CD14-positive monocyte (primary cell): ENCODE measurements around the gene STK11. TPM values are rescaled to one million over a fixed set of nuclear protein-coding genes. Genes with fewer than 3 reads are reported as not detected.

ENCODE experiments used
- DNase-seq, 3 donors: peaks; one replicate each; pipeline ENCODE4 v3.0.0-alpha.2; 2011 to 2022
- H2AFZ ChIP-seq: 2 replicates; pipeline ENCODE4 v1.6.0; 2012; ENCODE audit warnings: mild to moderate bottlenecking, low read depth, low read length, inconsistent platforms; ENCODE audit not compliant: insufficient read depth, poor library complexity, severe bottlenecking
- H3K27ac ChIP-seq, 2 donors: 1 replicate in 1 of 2; 2 replicates in 1 of 2; pipeline ENCODE4 v1.5.1; 2012 to 2013; ENCODE audit warnings: low read length in 2 of 2, control low read depth in 1 of 2, inconsistent platforms in 1 of 2, low read depth in 1 of 2, mild to moderate bottlenecking in 1 of 2
- H3K27me3 ChIP-seq, 2 donors: one replicate each; pipeline versions ENCODE4 v1.6.0 to v1.6.1; 2011 to 2013; ENCODE audit warnings: low read length in 2 of 2; ENCODE audit not compliant: control insufficient read depth in 2 of 2, insufficient read depth in 2 of 2
- H3K36me3 ChIP-seq, 2 donors: replicated peaks in 1 of 2; 1 replicate in 1 of 2; 2 replicates in 1 of 2; pipeline versions ENCODE4 v1.5.1 to v1.6.1; 2012 to 2013; ENCODE audit warnings: low read length in 2 of 2, control low read depth in 1 of 2, inconsistent platforms in 1 of 2, mild to moderate bottlenecking in 1 of 2; ENCODE audit not compliant: insufficient read depth in 2 of 2, control insufficient read depth in 1 of 2
- H3K4me1 ChIP-seq, 2 donors: 1 replicate in 1 of 2; 2 replicates in 1 of 2; pipeline versions ENCODE4 v1.5.1 to v1.6.1; 2012 to 2013; ENCODE audit warnings: low read length in 2 of 2, control low read depth in 1 of 2, inconsistent platforms in 1 of 2, mild to moderate bottlenecking in 1 of 2, moderate library complexity in 1 of 2; ENCODE audit not compliant: insufficient read depth in 2 of 2, control insufficient read depth in 1 of 2
- H3K4me2 ChIP-seq: replicated peaks from 2 replicates; pipeline ENCODE3; 2012; ENCODE audit warnings: low read length, moderate library complexity, mild to moderate bottlenecking; ENCODE audit not compliant: poor library complexity, severe bottlenecking; ENCODE audit errors: extremely low read depth
- H3K4me3 ChIP-seq, 3 experiments: fragments of 200-600 bp in 1 of 3; sonication (generic) in 1 of 3; replicated peaks in 1 of 3; 1 replicate in 2 of 3; 2 replicates in 1 of 3; pipeline ENCODE4 v1.5.1; 2011 to 2013; ENCODE audit warnings: low read length in 3 of 3, mild to moderate bottlenecking in 3 of 3, control low read depth in 2 of 3, low read depth in 2 of 3, inconsistent platforms in 1 of 3, moderate library complexity in 1 of 3
- H3K79me2 ChIP-seq: 2 replicates; pipeline ENCODE4 v1.6.0; 2012; ENCODE audit warnings: mild to moderate bottlenecking, control low read depth, inconsistent platforms, low read length, moderate library complexity; ENCODE audit not compliant: insufficient read depth
- H3K9ac ChIP-seq: 2 replicates; pipeline ENCODE4 v1.6.0; 2017; ENCODE audit warnings: low read length, mild to moderate bottlenecking; ENCODE audit not compliant: insufficient read depth, poor library complexity, severe bottlenecking
- H3K9me3 ChIP-seq, 2 donors: replicated peaks in 1 of 2; 1 replicate in 1 of 2; 2 replicates in 1 of 2; pipeline versions ENCODE4 v1.5.1 to v1.6.1; 2012 to 2013; ENCODE audit warnings: low read length in 2 of 2, control low read depth in 1 of 2; ENCODE audit not compliant: control insufficient read depth in 1 of 2, insufficient read depth in 1 of 2
- H4K20me1 ChIP-seq: 2 replicates; pipeline ENCODE4 v1.6.0; 2012; ENCODE audit warnings: mild to moderate bottlenecking, low read length, control low read depth, moderate library complexity; ENCODE audit not compliant: insufficient read depth
- H3K27ac Mint-ChIP-seq, 7 donors: one replicate each; pipeline ENCODE4 v1.8.0; 2020; ENCODE audit warnings: mild to moderate bottlenecking in 7 of 7, mixed read lengths in 7 of 7, moderate library complexity in 6 of 7, inconsistent platforms in 2 of 7
- H3K27me3 Mint-ChIP-seq, 3 donors: one replicate each; pipeline ENCODE4 v1.8.0; 2021 to 2022; ENCODE audit warnings: low read depth in 3 of 3, mild to moderate bottlenecking in 3 of 3, mixed read lengths in 3 of 3, moderate library complexity in 3 of 3, inconsistent platforms in 1 of 3
- H3K36me3 Mint-ChIP-seq, 2 donors: one replicate each; pipeline ENCODE4 v1.8.0; 2020; ENCODE audit warnings: mixed read lengths in 2 of 2, inconsistent platforms in 1 of 2, mild to moderate bottlenecking in 1 of 2
- H3K4me1 Mint-ChIP-seq: one replicate; pipeline ENCODE4 v1.8.0; 2020; ENCODE audit warnings: mild to moderate bottlenecking, mixed read lengths
- H3K4me3 Mint-ChIP-seq, 2 donors: one replicate each; pipeline ENCODE4 v1.8.0; 2020; ENCODE audit warnings: mild to moderate bottlenecking in 2 of 2, mixed read lengths in 2 of 2, moderate library complexity in 1 of 2
- H3K9me3 Mint-ChIP-seq, 7 donors: one replicate each; pipeline ENCODE4 v1.8.0; 2020 to 2022; ENCODE audit warnings: mixed read lengths in 7 of 7, mild to moderate bottlenecking in 6 of 7, moderate library complexity in 6 of 7, inconsistent platforms in 2 of 7
- WGBS: methylation state at CpG from one replicate; pipeline ENCODE4 v1.1.5; 2013; ENCODE audit warnings: missing lambda C conversion rate; ENCODE audit not compliant: insufficient coverage; 5-methylcytosine and 5-hydroxymethylcytosine counted together
- intact Hi-C, 2 donors: fragments of 100-400 bp; cut with micrococcal nuclease; formaldehyde crosslinking; loops; one replicate each; pipeline versions ENCODE4 v1.15.0 to v1.15.1; 2023
- polyA plus RNA-seq, 3 donors: library from polyadenylated mRNA; depleted of rRNA in 1 of 3; unstranded in 2 of 3; stranded (reverse) in 1 of 3; fragments of 300-500 nt in 2 of 3; fragments of >200 nt in 1 of 3; fragmentation: Illumina TruSeq in 2 of 3; gene quantifications; 1 replicate in 2 of 3; 2 replicates in 1 of 3; pipeline ENCODE4 v1.2.3, GENCODE V29; 2012 to 2021
- TF ChIP-seq, protein P1 (sequence below): fragments of 200-600 bp; IDR thresholded peaks from one replicate; pipeline ENCODE4 v1.8.0; 2022; ENCODE audit warnings: antibody characterized with exemption, mild to moderate bottlenecking

STK11 gene
- polyA plus RNA-seq, 3 donors: 6.2 to 72.1 (median 15.4) TPM

DNA sequence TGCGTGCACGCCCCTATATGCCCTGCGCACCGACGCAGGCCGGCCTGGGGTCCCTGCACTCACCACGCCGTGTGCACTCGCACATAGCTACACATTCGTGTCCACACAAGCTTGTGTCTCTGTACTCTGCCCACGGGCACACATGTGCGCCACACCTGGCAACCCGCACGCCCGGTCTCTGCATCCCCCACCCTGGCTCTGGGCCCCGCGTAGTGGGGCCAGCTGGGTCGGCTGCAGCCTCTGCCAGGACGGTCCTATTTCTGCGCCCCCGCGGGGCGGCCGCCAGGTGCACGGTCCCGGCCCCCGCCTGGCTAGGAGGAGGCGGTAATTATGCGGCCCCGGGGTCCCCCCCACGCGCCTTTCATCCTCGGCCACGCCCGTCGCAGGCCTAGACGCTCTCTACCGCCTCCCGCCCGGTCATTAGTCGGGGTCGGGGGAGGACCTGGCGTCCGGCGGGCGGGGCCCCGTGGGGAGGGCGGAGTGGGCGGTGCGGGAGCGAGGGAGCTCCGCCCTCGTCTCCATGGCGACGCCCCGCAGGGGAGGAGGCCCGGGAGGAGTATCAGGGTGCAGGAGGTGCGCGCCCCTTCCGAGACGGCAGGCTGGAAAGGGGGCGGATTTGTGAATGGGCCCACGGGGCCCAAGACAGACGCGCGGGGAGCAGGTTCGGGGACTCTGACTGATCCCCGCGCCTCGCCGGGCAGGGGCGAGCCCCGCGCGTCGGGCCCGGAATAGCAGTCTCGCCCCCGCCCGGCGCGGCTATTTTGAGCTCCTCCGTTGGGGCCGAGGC, 60.7 kb downstream of the STK11 start:
- peaks cover 0 to 2% (median 0%) of the 10 kb centered on the region in 7 donors for H3K9me3 Mint-ChIP-seq
- Histone ChIP-seq H3K4me3 (peak overlapping the region; percentile 39 to 77 (median 46)), H3K4me2 (peak overlapping the region; percentile 89), H3K36me3 (peaks cover 6 to 10% of the 10 kb centered on the region in 2 donors), H3K27me3 (peaks cover 0 to 8% of the 10 kb centered on the region in 2 donors), H3K79me2 (peaks cover 30% of the 10 kb centered on the region), H3K27ac (peak overlapping the region; percentile 19 to 79), H2AFZ (peak overlapping the region; percentile 75), H3K4me1 (peaks cover 65 to 77% of the 10 kb centered on the region in 2 donors), H4K20me1 (peaks cover 39% of the 10 kb centered on the region), H3K9ac (peak overlapping the region; percentile 71), H3K9me3 (no peaks in the 10 kb centered on the region)
- H3K4me1 Mint-ChIP-seq: peaks cover 61% of the 10 kb centered on the region
- peak overlapping the region in 5 of 7 donors; percentile 70 to 83 (median 75) for H3K27ac Mint-ChIP-seq
- TF ChIP-seq, protein P1, sequence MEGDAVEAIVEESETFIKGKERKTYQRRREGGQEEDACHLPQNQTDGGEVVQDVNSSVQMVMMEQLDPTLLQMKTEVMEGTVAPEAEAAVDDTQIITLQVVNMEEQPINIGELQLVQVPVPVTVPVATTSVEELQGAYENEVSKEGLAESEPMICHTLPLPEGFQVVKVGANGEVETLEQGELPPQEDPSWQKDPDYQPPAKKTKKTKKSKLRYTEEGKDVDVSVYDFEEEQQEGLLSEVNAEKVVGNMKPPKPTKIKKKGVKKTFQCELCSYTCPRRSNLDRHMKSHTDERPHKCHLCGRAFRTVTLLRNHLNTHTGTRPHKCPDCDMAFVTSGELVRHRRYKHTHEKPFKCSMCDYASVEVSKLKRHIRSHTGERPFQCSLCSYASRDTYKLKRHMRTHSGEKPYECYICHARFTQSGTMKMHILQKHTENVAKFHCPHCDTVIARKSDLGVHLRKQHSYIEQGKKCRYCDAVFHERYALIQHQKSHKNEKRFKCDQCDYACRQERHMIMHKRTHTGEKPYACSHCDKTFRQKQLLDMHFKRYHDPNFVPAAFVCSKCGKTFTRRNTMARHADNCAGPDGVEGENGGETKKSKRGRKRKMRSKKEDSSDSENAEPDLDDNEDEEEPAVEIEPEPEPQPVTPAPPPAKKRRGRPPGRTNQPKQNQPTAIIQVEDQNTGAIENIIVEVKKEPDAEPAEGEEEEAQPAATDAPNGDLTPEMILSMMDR: no peak
- H3K4me3 Mint-ChIP-seq: peak overlapping the region; percentile 70 to 74
- peak; percentile 83 to 90 (median 84) for DNase-seq
- H3K36me3 Mint-ChIP-seq: peaks cover 13 to 14% of the 10 kb centered on the region in 2 donors
- 2% methylated on average over 84 of the region's 84 CpGs for WGBS
- peaks cover 11 to 22% (median 14%) of the 10 kb centered on the region in 3 donors for H3K27me3 Mint-ChIP-seq
- intact Hi-C loops: loop anchor here in 1 of 2 donors (5.0 kb wide), 1 partner anchor 164 kb away; the partner anchor contains the start of gene GPX4

DNA sequence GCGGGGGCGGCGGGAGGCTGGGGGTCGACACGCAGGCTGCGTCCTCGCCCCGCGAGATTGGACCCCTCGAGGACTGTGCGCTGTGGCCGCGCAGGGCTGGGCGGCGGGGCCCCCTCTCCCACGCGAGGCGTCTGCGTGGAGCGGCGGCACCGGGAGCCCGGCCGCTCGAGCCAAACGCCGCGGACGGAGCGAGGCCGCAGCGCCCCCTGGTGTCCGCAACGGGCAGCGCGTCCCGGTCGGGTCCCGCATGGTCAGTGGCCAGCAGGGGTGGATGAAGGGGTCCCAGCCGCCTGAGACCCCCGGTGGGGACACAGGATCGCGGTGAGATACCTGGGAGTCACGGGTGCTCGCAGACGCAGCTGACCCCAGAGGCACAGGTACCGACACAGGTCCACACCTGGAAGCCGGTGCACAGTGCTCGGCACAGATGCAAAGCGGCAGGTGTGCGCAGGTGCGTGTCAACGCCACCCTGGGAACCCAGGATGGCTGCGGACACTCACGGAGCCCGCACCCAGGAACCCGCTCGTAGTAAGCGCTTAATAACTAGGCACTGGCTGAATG, 61.4 kb downstream of the STK11 start:
- peaks cover 16 to 19% of the 10 kb centered on the region in 2 donors for H3K36me3 Mint-ChIP-seq
- Histone ChIP-seq H3K27me3 (peaks cover 0 to 8% of the 10 kb centered on the region in 2 donors), H3K9ac (peak overlapping the region; percentile 71), H3K9me3 (no peaks in the 10 kb centered on the region), H2AFZ (peak overlapping the region; percentile 75), H3K79me2 (peaks cover 37% of the 10 kb centered on the region), H3K4me1 (peaks cover 65 to 77% of the 10 kb centered on the region in 2 donors), H3K36me3 (peaks cover 12 to 16% of the 10 kb centered on the region in 2 donors), H4K20me1 (peaks cover 46% of the 10 kb centered on the region), H3K27ac (peak overlapping the region in 1 of 2 donors; percentile 79), H3K4me2 (peak overlapping the region; percentile 89), H3K4me3 (peak overlapping the region; percentile 39 to 77 (median 46))
- WGBS: under 1% methylated on average over 59 of the region's 59 CpGs
- peak; percentile 68 to 77 (median 76) for DNase-seq
- peaks cover 8 to 16% (median 11%) of the 10 kb centered on the region in 3 donors for H3K27me3 Mint-ChIP-seq
- H3K4me1 Mint-ChIP-seq: peaks cover 61% of the 10 kb centered on the region
- peak overlapping the region; percentile 64 to 70 for H3K4me3 Mint-ChIP-seq
- H3K27ac Mint-ChIP-seq: peak overlapping the region in 3 of 7 donors; percentile 70 to 78 (median 72)
- TF ChIP-seq, protein P1: peak; percentile 99
- H3K9me3 Mint-ChIP-seq: peaks cover 0 to 2% (median 0%) of the 10 kb centered on the region in 7 donors
- intact Hi-C loops: loop anchor here (1.0 to 5.0 kb wide), 2 partner anchors 23 to 165 kb away; partner anchors contain the start of gene GPX4 (in 1 of the 2)
